Rectal smooth muscle tissue (tissue), 1 donor: ENCODE measurements around the gene MCTP1.
"Not testable (repeated sequence)": the region's sequence is repeated elsewhere in the genome, so short reads cannot be mapped to it uniquely, and the experiment has no call there.

Experiments used
- H3K27ac ChIP-seq: one replicate; pipeline ENCODE4 v1.7.0; 2013; ENCODE audit warnings: low read depth, low read length, inconsistent platforms
- H3K27me3 ChIP-seq: one replicate; pipeline ENCODE4 v1.7.0; 2013; ENCODE audit warnings: low read length; ENCODE audit not compliant: control insufficient read depth, insufficient read depth
- H3K36me3 ChIP-seq: one replicate; pipeline ENCODE4 v1.7.0; 2013; ENCODE audit warnings: low read length; ENCODE audit not compliant: control insufficient read depth, insufficient read depth
- H3K4me1 ChIP-seq: one replicate; pipeline ENCODE4 v1.7.0; 2013; ENCODE audit warnings: low read length; ENCODE audit not compliant: control insufficient read depth, insufficient read depth
- H3K4me3 ChIP-seq: one replicate; pipeline ENCODE4 v1.7.0; 2013; ENCODE audit warnings: low read length
- H3K9ac ChIP-seq: one replicate; pipeline ENCODE4 v1.7.0; 2013; ENCODE audit warnings: low read length

Gene MCTP1

GRCh38 chr5:94983861-94984535, 300.9 kb downstream of the MCTP1 start:
- H3K27ac ChIP-seq = no peak overlapping the region
- H3K36me3 ChIP-seq = no peaks in the 10 kb centered on the region
- H3K4me3 ChIP-seq = no peak overlapping the region
- no peaks in the 10 kb centered on the region for H3K27me3 ChIP-seq
- no peaks in the 10 kb centered on the region for H3K4me1 ChIP-seq
- H3K9ac ChIP-seq = no peak overlapping the region

GRCh38 chr5:94977437-94977836, 307.5 kb downstream of the MCTP1 start:
- Histone ChIP-seq H3K4me1 (no peaks in the 10 kb centered on the region), H3K27me3 (no peaks in the 10 kb centered on the region), H3K36me3 (no peaks in the 10 kb centered on the region), H3K9ac (no peak overlapping the region), H3K27ac (no peak overlapping the region), H3K4me3 (no peak overlapping the region)

- no peak overlapping the region for H3K27ac ChIP-seq
- no peaks in the 10 kb centered on the region for H3K27me3 ChIP-seq
- H3K4me3 ChIP-seq = no peak overlapping the region
- no peak overlapping the region for H3K9ac ChIP-seq
- no peaks in the 10 kb centered on the region for H3K36me3 ChIP-seq
- no peaks in the 10 kb centered on the region for H3K4me1 ChIP-seq
These were observed 308.0 kb downstream of the MCTP1 start for GRCh38 chr5:94976853-94977252.

- H3K27me3 ChIP-seq = no peaks in the 10 kb centered on the region
These were observed 312.6 kb downstream of the MCTP1 start for GRCh38 chr5:94972268-94972667.

GRCh38 chr5:94969174-94969573, 315.7 kb downstream of the MCTP1 start:
- Histone ChIP-seq H3K4me1 (no peaks in the 10 kb centered on the region), H3K27me3 (no peaks in the 10 kb centered on the region), H3K9ac (no peak overlapping the region), H3K36me3 (no peaks in the 10 kb centered on the region), H3K27ac (no peak overlapping the region), H3K4me3 (no peak overlapping the region)

More at GRCh38 chr5:94972268-94972667, 312.6 kb downstream of the MCTP1 start:
- H3K4me3 ChIP-seq = no peak overlapping the region
- no peaks in the 10 kb centered on the region for H3K4me1 ChIP-seq
- no peak overlapping the region for H3K27ac ChIP-seq
- no peak overlapping the region for H3K9ac ChIP-seq
- H3K36me3 ChIP-seq = no peaks in the 10 kb centered on the region

- H3K4me3 ChIP-seq = no peak overlapping the region
- no peak overlapping the region for H3K9ac ChIP-seq
- H3K27ac ChIP-seq = no peak overlapping the region
- no peaks in the 10 kb centered on the region for H3K27me3 ChIP-seq
- no peaks in the 10 kb centered on the region for H3K4me1 ChIP-seq
- no peaks in the 10 kb centered on the region for H3K36me3 ChIP-seq
These were observed 316.3 kb downstream of the MCTP1 start for GRCh38 chr5:94968507-94969095.

- Histone ChIP-seq H3K27me3 (no peaks in the 10 kb centered on the region), H3K4me3 (no peak overlapping the region), H3K4me1 (no peaks in the 10 kb centered on the region), H3K36me3 (no peaks in the 10 kb centered on the region), H3K27ac (no peak overlapping the region), H3K9ac (no peak overlapping the region)
These were observed 317.4 kb downstream of the MCTP1 start for GRCh38 chr5:94967525-94967924.

GRCh38 chr5:94959279-94959678, 325.6 kb downstream of the MCTP1 start:
- H3K36me3 ChIP-seq, H3K4me3 ChIP-seq, H3K9ac ChIP-seq, H3K27ac ChIP-seq, H3K4me1 ChIP-seq, H3K27me3 ChIP-seq: not testable (repeated sequence)

GRCh38 chr5:94945656-94946055, 339.2 kb downstream of the MCTP1 start:
- H3K4me1 ChIP-seq = no peaks in the 10 kb centered on the region
- H3K27me3 ChIP-seq = no peaks in the 10 kb centered on the region
- H3K9ac ChIP-seq = no peak overlapping the region
- H3K4me3 ChIP-seq = no peak overlapping the region
- H3K27ac ChIP-seq = no peak overlapping the region
- H3K36me3 ChIP-seq = no peaks in the 10 kb centered on the region

GRCh38 chr5:94944160-94944559, 340.7 kb downstream of the MCTP1 start:
- H3K4me1 ChIP-seq = no peaks in the 10 kb centered on the region
- H3K9ac ChIP-seq = no peak overlapping the region
- H3K27ac ChIP-seq = no peak overlapping the region
- H3K4me3 ChIP-seq = no peak overlapping the region
- H3K27me3 ChIP-seq = no peaks in the 10 kb centered on the region
- no peaks in the 10 kb centered on the region for H3K36me3 ChIP-seq

GRCh38 chr5:94941122-94941755, 343.7 kb downstream of the MCTP1 start:
- no peaks in the 10 kb centered on the region for H3K36me3 ChIP-seq
- no peaks in the 10 kb centered on the region for H3K4me1 ChIP-seq
- H3K27me3 ChIP-seq = no peaks in the 10 kb centered on the region
- no peak overlapping the region for H3K27ac ChIP-seq
- H3K9ac ChIP-seq = no peak overlapping the region
- no peak overlapping the region for H3K4me3 ChIP-seq

- no peaks in the 10 kb centered on the region for H3K4me1 ChIP-seq
- no peak overlapping the region for H3K9ac ChIP-seq
- H3K4me3 ChIP-seq = no peak overlapping the region
- H3K27ac ChIP-seq = no peak overlapping the region
- no peaks in the 10 kb centered on the region for H3K36me3 ChIP-seq
- no peaks in the 10 kb centered on the region for H3K27me3 ChIP-seq
These were observed 352.6 kb downstream of the MCTP1 start for GRCh38 chr5:94932259-94932658.

GRCh38 chr5:94928891-94929290, 356.0 kb downstream of the MCTP1 start:
- H3K4me1 ChIP-seq = no peaks in the 10 kb centered on the region
- no peak overlapping the region for H3K27ac ChIP-seq
- no peaks in the 10 kb centered on the region for H3K27me3 ChIP-seq
- H3K4me3 ChIP-seq = no peak overlapping the region
- H3K9ac ChIP-seq = no peak overlapping the region
- no peaks in the 10 kb centered on the region for H3K36me3 ChIP-seq
